HG03196 (cell line): ENCODE results near the gene IBSP.

Experiments used
- ATAC-seq: cut with Tn5 transposase; IDR thresholded peaks from one replicate; pipeline ENCODE4 v1.9.1; 2021; ENCODE audit not compliant: unreplicated experiment

Gene IBSP

DNA sequence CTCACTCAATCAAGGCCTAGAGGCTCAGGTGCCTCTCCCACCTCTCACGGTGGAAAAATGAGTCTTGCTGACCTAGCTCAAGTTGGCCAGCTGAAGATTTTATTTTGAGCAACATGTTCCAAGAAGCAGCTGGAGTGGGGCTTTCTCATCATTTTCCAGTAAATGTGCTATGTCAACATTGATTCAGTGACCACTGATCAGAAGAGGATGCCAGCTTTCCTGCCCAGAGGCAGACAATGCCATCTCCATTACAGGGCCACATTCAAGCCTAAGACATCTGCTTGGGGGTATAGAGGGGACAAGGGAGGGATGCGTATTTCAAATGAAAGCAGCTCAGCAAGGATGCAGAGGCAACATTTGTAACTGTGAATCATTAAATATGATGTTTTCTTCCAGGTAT, 36.4 kb downstream of the IBSP start:
- ATAC-seq = no peak

GRCh38 chr4:87838205-87838604, 38.9 kb downstream of the IBSP start:
- ATAC-seq = no peak

DNA sequence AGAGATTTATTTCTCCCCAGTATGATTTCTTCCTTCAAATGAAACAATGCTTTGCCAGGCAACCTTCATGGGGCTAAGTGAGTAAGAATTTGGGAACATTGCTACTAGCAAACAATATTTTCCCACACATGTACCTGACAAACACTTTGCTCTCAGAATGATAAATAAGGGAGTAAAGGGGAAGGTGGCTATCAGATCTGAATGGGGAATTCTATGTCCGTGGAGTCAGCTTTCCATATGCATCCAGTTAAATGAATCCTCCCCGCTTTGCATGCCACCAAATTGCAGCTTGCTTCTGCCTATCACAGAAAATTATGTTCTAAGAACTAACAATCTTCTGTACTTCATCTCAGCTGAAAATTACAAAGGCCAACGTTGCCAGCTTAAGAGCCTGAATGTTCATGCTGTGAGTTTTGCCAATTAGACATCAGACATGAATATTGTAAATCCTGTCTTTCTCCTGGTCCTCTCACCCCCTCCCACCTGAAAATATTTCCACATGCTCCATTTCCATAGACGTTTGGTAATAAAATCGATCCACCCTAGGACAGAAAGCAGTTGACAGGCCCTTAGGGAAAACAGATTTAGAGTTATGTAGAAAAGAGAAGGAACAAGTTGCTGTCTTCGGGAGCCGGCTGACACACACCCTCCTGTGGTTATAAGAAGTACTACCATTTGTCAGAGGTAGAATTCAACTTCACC, 39.7 kb downstream of the IBSP start:
- ATAC-seq = no peak

DNA sequence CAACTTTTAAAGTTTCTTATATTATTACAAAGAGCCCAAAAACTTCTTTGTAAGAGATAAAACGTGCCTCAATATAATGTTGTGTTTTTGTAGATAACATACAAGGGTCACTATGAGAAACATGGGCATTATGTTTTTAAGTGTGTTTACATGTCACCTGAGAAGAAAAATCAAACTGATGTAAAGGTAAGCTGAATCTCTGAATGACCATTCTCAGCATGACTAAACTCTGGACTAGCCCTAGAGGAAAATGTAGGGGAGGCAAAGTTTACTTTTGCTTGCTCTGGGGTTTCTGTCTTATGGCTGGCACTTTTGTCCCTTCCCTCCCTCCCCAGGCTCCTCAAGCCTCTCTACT, 40.2 kb downstream of the IBSP start:
- ATAC-seq = no peak

DNA sequence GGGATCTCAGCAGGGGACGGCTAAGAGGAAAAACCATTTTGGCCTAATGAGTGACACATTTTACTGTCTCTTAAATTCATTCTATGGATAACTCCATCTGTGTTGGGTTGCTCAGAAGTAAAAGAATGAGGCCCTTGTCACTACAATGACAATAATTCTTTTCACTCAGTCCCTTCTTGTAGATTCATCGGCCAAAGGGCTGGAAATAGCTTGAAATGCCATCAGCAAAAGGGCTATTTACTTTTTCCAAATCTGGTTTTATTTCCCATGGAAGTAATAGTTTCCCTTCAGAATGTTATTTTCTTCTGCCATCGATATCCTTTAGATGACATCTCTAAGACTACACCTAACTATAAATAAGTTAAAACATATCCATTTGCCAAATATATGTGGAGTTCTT, 40.8 kb downstream of the IBSP start:
- no peak for ATAC-seq

GRCh38 chr4:87843936-87844335, 44.6 kb downstream of the IBSP start:
- no peak for ATAC-seq

- no peak for ATAC-seq
Measured at GRCh38 chr4:87844452-87844851, 45.1 kb downstream of the IBSP start.

- ATAC-seq = no peak
Measured at GRCh38 chr4:87846226-87846625, 46.9 kb downstream of the IBSP start.

DNA sequence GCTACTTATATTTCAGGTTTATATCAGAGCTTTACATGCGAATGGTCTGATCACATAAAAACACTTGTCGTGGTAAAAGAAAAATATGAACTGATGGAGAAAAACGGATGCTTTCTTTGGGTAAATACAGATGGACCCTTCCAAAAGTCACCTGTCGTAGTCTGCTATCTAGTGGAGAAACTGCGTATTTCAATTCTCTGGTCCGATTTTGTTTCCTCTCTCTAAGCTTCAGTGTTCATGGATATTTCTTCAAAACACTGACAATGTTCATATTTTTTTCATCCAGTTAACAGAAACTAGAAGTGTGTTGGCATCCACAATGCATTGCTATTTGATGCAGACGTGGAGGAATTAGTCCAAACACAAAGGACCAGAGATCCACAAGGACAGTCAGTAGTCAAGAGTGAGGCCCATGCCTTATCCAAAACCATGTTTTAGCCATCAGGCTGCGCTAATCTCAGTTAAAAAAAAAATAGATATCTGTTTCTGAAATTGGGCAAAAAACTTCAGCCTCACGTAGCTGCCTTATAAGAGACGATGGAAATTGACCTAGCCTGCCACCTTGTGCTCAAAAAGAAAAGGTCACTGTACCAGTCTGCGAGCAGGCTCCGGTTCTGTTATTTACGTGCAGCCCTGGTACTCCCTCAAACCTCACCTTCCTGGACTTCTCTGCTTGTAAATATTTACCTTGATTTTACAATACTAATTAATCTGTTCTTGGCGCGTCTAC, 49.4 kb downstream of the IBSP start:
- ATAC-seq = peak; percentile 88

GRCh38 chr4:87849612-87850011, 50.3 kb downstream of the IBSP start:
- ATAC-seq = no peak

DNA sequence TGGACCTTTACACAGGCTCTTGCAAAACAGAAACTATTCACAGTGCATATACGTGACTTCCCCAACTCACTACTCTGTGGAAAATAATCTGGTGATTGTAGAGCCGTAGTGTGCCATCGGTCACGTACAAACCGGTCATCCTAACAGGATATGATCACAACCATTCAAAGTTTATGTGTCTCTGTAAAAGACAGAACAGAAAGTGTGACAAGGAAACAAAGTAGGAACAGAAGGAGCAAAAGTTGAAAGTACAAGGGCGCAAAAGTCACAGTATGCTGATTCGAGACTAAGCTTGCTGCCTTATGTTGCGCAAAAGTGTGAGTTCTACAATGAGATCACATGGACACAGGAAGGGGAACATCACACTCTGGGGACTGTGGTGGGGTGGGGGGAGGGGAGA, 52.0 kb downstream of the IBSP start:
- no peak for ATAC-seq

DNA sequence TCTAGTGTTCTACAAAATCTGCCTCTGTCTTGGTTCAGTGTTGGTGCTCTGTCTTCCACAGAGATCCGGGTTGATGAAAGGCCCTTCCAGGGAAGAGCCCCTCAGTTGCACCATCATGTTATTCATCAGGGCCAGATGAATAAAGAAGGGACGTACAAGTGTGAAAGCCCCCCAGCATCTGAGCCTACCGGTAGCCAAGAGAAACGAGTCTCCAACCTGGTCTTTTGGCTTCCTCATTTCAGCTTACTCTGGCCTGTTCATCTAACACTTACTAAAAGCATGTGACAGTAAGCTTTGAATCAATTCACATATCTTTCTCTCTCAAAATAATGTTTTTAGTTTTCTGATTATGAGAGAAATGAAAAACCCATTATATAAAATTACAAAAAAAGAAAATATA, 52.6 kb downstream of the IBSP start:
- ATAC-seq = no peak

GRCh38 chr4:87853108-87853507, 53.8 kb downstream of the IBSP start:
- ATAC-seq = no peak

DNA sequence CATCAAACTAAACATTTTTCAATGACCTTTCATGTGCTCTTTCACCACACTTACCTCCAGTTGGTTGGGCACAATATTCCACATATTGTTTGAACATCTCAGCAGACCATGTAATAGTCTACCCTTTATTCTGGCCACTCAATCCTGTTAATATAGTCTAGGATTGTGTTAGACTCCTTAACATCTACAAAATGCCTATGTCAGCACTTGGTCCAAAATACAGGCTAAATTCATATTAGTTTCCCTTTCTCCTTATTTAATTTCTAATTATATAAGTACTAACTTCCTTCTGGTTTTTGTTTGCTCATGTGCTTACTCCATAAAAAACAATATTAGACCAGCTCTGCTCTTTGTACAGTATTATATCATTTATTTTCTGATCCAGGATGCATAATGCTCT, 54.5 kb downstream of the IBSP start:
- ATAC-seq = no peak

DNA sequence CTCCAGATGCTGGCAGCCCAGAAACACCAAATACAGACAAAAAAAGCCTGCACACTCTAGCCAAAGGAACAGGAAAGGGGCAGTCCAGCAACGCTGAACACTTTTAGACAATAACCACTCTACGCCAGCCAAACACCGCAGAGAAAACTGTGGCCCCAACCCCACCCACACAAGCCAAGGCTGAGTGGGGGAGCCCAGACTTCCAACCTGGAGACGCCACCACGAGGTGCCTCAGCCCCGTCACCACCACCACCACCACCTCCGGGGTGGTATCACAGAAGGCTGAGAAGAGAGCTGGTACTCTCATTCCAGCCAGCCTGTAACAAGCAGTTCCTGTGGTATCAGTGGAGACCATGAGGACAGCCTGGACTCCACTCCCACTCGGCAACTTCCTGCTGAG, 56.2 kb downstream of the IBSP start:
- ATAC-seq = no peak

- no peak for ATAC-seq
Measured at GRCh38 chr4:87856816-87857215, 57.5 kb downstream of the IBSP start.

- ATAC-seq = no peak
Measured at GRCh38 chr4:87857789-87858188, 58.4 kb downstream of the IBSP start.
